K562 (cell line): ENCODE results near the gene ZRANB3. TPM values are rescaled to one million over a fixed set of nuclear protein-coding genes. Genes with fewer than 3 reads are reported as not detected.

Source experiments
- ATAC-seq: fragments of 200-7000 bp; cut with Tn5 transposase; 3 replicates; pipeline ENCODE4 v1.9.1; 2020; ENCODE audit warnings: moderate library complexity
- BruUV-seq: library from RNA; stranded (reverse); fragments of 400-500 nt; replicated peaks from 2 replicates; lab custom pipeline; 2021; lab: Mats Ljungman, UMichigan
- CTCF ChIA-PET: fragments of 300-600 bp; formaldehyde crosslinking; extraction: SDS; loops from one replicate; lab custom pipeline; 2021; ENCODE audit warnings: low intra/inter-chr PET ratio; lab: Yijun Ruan, JAX
- POLR2A ChIA-PET: fragments of 300-600, 350-650 bp; sonication (Branson Sonifier 250); formaldehyde crosslinking; extraction: SDS; loops from one replicate; lab custom pipeline; 2021; ENCODE audit warnings: antibody characterized with exemption, inconsistent platforms; lab: Yijun Ruan, JAX
- DNase-seq, 4 experiments: peaks; one replicate each; pipeline versions ENCODE4 v3.0.0 to v3.0.0-alpha.2; 2011 to 2018; ENCODE audit warnings: low spot score in 3 of 4, mixed read lengths in 3 of 4; ENCODE audit errors: extremely low read depth in 1 of 4
- FAIRE-seq: peaks from 2 replicates; lab custom pipeline; 2011; peaks lifted over from hg19 to GRCh38; lab: Jason Lieb, UNC
- H2AFZ ChIP-seq: 2 replicates; pipeline ENCODE4 v1.6.0; 2011; ENCODE audit warnings: low read depth, low read length, control low read depth, inconsistent platforms
- H3K27ac ChIP-seq: fragments of 200-600 bp; 3 replicates; pipeline ENCODE4 v1.8.0; 2011; ENCODE audit warnings: low read depth, mild to moderate bottlenecking, control low read depth, inconsistent platforms, low read length, moderate library complexity, mixed read lengths; ENCODE audit errors: extremely low read depth
- H3K27me3 ChIP-seq, 2 experiments: fragments of 300-600 bp in 1 of 2; 2 replicates in 1 of 2; 3 replicates in 1 of 2; pipeline versions ENCODE4 v1.6.0 to v1.8.0; 2011; ENCODE audit warnings: inconsistent platforms in 2 of 2, low read length in 2 of 2, mild to moderate bottlenecking in 1 of 2, mixed read lengths in 1 of 2, moderate library complexity in 1 of 2; ENCODE audit not compliant: control insufficient read depth in 2 of 2, insufficient read depth in 2 of 2
- H3K36me3 ChIP-seq: fragments of 300-600 bp; 3 replicates; pipeline ENCODE4 v1.8.0; 2011; ENCODE audit warnings: mild to moderate bottlenecking, low read length, inconsistent platforms; ENCODE audit not compliant: control insufficient read depth, insufficient read depth
- H3K4me1 ChIP-seq, 2 experiments: fragments of 200-600 bp in 1 of 2; replicated peaks in 1 of 2; 2 replicates in 1 of 2; 3 replicates in 1 of 2; pipeline versions ENCODE4 v1.5.1 to v1.8.0; 2011; ENCODE audit warnings: inconsistent platforms in 2 of 2, low read length in 2 of 2, mild to moderate bottlenecking in 1 of 2, mixed read lengths in 1 of 2, moderate library complexity in 1 of 2; ENCODE audit not compliant: control insufficient read depth in 2 of 2, insufficient read depth in 2 of 2
- H3K4me2 ChIP-seq: 2 replicates; pipeline ENCODE4 v1.6.1; 2011; ENCODE audit warnings: low read length, control low read depth, inconsistent platforms, mixed read lengths; ENCODE audit not compliant: insufficient read depth
- H3K4me3 ChIP-seq: fragments of 200-600 bp; sonication (generic), shearing (Covaris generic); 2 replicates; pipeline ENCODE4 v1.5.1; 2016; ENCODE audit warnings: control low read depth, inconsistent platforms
- H3K79me2 ChIP-seq: fragments of 200-600 bp; 3 replicates; pipeline ENCODE4 v1.8.0; 2011; ENCODE audit warnings: low read length, inconsistent platforms; ENCODE audit not compliant: control insufficient read depth, insufficient read depth
- H3K9ac ChIP-seq, 2 experiments: 2 replicates each; pipeline versions ENCODE4 v1.6.0 to v1.6.1; 2011; ENCODE audit warnings: low read depth in 2 of 2, low read length in 2 of 2, control low read depth in 1 of 2, inconsistent platforms in 1 of 2, mild to moderate bottlenecking in 1 of 2, mixed read lengths in 1 of 2; ENCODE audit not compliant: insufficient read depth in 1 of 2
- H3K9me1 ChIP-seq: one replicate; pipeline ENCODE4 v1.6.0; 2011; ENCODE audit warnings: inconsistent platforms, mild to moderate bottlenecking, low read length, moderate library complexity; ENCODE audit not compliant: control insufficient read depth, insufficient read depth
- H3K9me3 ChIP-seq: replicated peaks from 2 replicates; pipeline ENCODE4 v1.5.1; 2011; ENCODE audit warnings: low read depth, low read length, inconsistent platforms; ENCODE audit not compliant: control insufficient read depth, insufficient read depth
- H4K20me1 ChIP-seq: replicated peaks from 2 replicates; pipeline ENCODE4 v1.6.1; 2011; ENCODE audit warnings: low read length, inconsistent platforms, mixed read lengths; ENCODE audit not compliant: control insufficient read depth, insufficient read depth
- C11orf30 ChIP-seq: fragments of 450-650 bp; IDR thresholded peaks from 2 replicates; pipeline ENCODE4 v1.6.1; 2016; ENCODE audit warnings: low read depth, mild to moderate bottlenecking
- DNMT1 ChIP-seq: fragments of 450-650 bp; IDR thresholded peaks from 2 replicates; pipeline ENCODE4 v1.6.1; 2016; ENCODE audit warnings: antibody characterized with exemption, mild to moderate bottlenecking
- ETV5 ChIP-seq: sonication (generic); formaldehyde crosslinking; IDR thresholded peaks from 2 replicates; pipeline ENCODE4 v1.4.0; 2020; ENCODE audit warnings: low read depth, mild to moderate bottlenecking, missing genetic modification reagents
- FOXM1 ChIP-seq, 2 experiments: fragments of 450-650 bp in 1 of 2; sonication (generic) in 1 of 2; formaldehyde crosslinking in 1 of 2; IDR thresholded peaks; 2 replicates each; pipeline versions ENCODE4 v1.6.1 to v1.9.0; 2017 to 2022; ENCODE audit warnings: low read depth in 2 of 2, mild to moderate bottlenecking in 2 of 2, missing genetic modification reagents in 1 of 2, moderate library complexity in 1 of 2
- FOXP4 ChIP-seq: sonication (generic); formaldehyde crosslinking; IDR thresholded peaks from 2 replicates; pipeline ENCODE4 v1.8.0; 2022; ENCODE audit warnings: mild to moderate bottlenecking, missing genetic modification reagents, borderline replicate concordance
- HMG20B ChIP-seq: fragments of 250-450 bp; sonication (Bioruptor Pico); IDR thresholded peaks from 2 replicates; pipeline ENCODE4 v1.5.0; 2021; ENCODE audit warnings: mild to moderate bottlenecking
- MAFF ChIP-seq: IDR thresholded peaks from 2 replicates; pipeline ENCODE4 v1.6.1; 2012; ENCODE audit warnings: low read length, improper control_type of control experiment
- MAFG ChIP-seq: fragments of 450-650 bp; conservative IDR thresholded peaks from 2 replicates; pipeline ENCODE4 v1.6.1; 2016; ENCODE audit warnings: missing genetic modification characterization, missing compliant biosample characterization
- MAFK ChIP-seq: IDR thresholded peaks from 2 replicates; pipeline ENCODE4 v1.6.1; 2011; ENCODE audit warnings: low read length, improper control_type of control experiment
- MEIS2 ChIP-seq: fragments of 450-650 bp; IDR thresholded peaks from 2 replicates; pipeline ENCODE4 v1.6.1; 2014; ENCODE audit warnings: mild to moderate bottlenecking; ENCODE audit not compliant: partially characterized antibody
- MLX ChIP-seq, 2 experiments: fragments of 450-650 bp in 1 of 2; sonication (generic) in 1 of 2; formaldehyde crosslinking; conservative IDR thresholded peaks; 2 replicates each; pipeline versions ENCODE4 v1.4.0 to v1.8.1; 2020 to 2022; ENCODE audit warnings: mild to moderate bottlenecking in 1 of 2, missing genetic modification reagents in 1 of 2
- NCOR1 ChIP-seq: fragments of 450-650 bp; IDR thresholded peaks from 2 replicates; pipeline ENCODE4 v1.6.1; 2016; ENCODE audit warnings: mild to moderate bottlenecking, moderate library complexity
- POLR2AphosphoS5 ChIP-seq: IDR thresholded peaks from 2 replicates; pipeline ENCODE4 v1.6.1; 2011; ENCODE audit warnings: mild to moderate bottlenecking, low read depth, low read length, moderate library complexity; ENCODE audit not compliant: control insufficient read depth, insufficient read depth
- SPI1 ChIP-seq: IDR thresholded peaks from 2 replicates; pipeline ENCODE4 v1.6.1; 2011; ENCODE audit warnings: low read depth, low read length, control low read depth, borderline replicate concordance
- ZNF316 ChIP-seq: fragments of 450-650 bp; IDR thresholded peaks from 2 replicates; pipeline ENCODE4 v1.6.1; 2016
- WGBS: fragments of 100-300 bp; shearing (Covaris generic); methylation state at CpG from one replicate; pipeline ENCODE4 v1.1.6; 2016; ENCODE audit warnings: low coverage, mixed read lengths; ENCODE audit not compliant: insufficient coverage; ENCODE audit errors: missing lambda C conversion rate; 5-methylcytosine and 5-hydroxymethylcytosine counted together
- in situ Hi-C: fragments of 300-500 bp; cut with MboI; formaldehyde crosslinking; loops from 4 replicates; pipeline ENCODE4 v1.15.0; 2018; ENCODE audit warnings: inconsistent platforms, mixed read lengths
- intact Hi-C: fragments of 100-400 bp; cut with micrococcal nuclease; formaldehyde crosslinking; loops from 2 replicates; pipeline ENCODE4 v1.14.2; 2022
- polyA plus RNA-seq, 8 experiments: library from polyadenylated mRNA; depleted of rRNA in 4 of 8; stranded (reverse) in 5 of 8; unstranded in 3 of 8; fragments of >200 nt; fragmentation: Nextera tagmentation in 2 of 8; fragmentation: Illumina TruSeq in 1 of 8; extraction: Ambion mirVana in 2 of 8; extraction: Trizol in 1 of 8; gene quantifications; 2 replicates each; pipeline versions ENCODE4 v1.2.1 to v1.2.3, GENCODE V29; 2011 to 2014; ENCODE audit warnings: inconsistent platforms in 1 of 8, missing spikeins in 1 of 8
- total RNA-seq, 7 experiments: library from RNA; depleted of rRNA in 6 of 7; stranded (reverse); fragments of >200 nt in 6 of 7; fragmentation: Illumina TruSeq in 2 of 7; extraction: Trizol in 2 of 7; gene quantifications; 2 replicates each; pipeline versions ENCODE4 v1.2.1 to v1.2.3, GENCODE V29; 2011 to 2021; ENCODE audit warnings: low replicate concordance in 1 of 7

The ZRANB3 gene
- total and polyA plus RNA-seq, 9 of the 15 experiments (the other 6 are each of a cell fraction or from before 2014, with no cell fraction given), result 8.6 to 21.3 (median 14.7) TPM

- Histone ChIP-seq H3K9ac (no peak overlapping the region), H3K4me1 (no peaks in the 10 kb centered on the region), H3K79me2 (peaks cover 76% of the 10 kb centered on the region), H4K20me1 (no peaks in the 10 kb centered on the region), H3K27ac (no peak overlapping the region), H2AFZ (no peak overlapping the region), H3K36me3 (0 out of 3 replicates have a peak, but pooled peaks cover 5% of the 10 kb centered on the region), H3K9me1 (no peaks in the 10 kb centered on the region), H3K4me3 (no peak overlapping the region), H3K27me3 (no peaks in the 10 kb centered on the region)
- POLR2A ChIA-PET, result no interaction called here
- BruUV-seq, result no TSS peak
- ATAC-seq (no peak), FAIRE-seq (no peak), DNase-seq (no peak)
- intact Hi-C loops, result no loop called here
- peak; percentile 93 for TF ChIP-seq ZNF316
- TF ChIP-seq ETV5 (CRISPR knock-in tag), result no peak
- peak; percentile 75; the same call in 1 of the 2 replicates for TF ChIP-seq C11orf30
- no peak for TF ChIP-seq DNMT1
- TF ChIP-seq MAFF, result peak; percentile 35; the same call in 1 of the 2 replicates
- peak; percentile 73 for TF ChIP-seq MAFG (tag)
- peak; percentile 66 for TF ChIP-seq MAFK
- TF ChIP-seq, all 486 proteins: peak for 5
- CTCF ChIA-PET, result no interaction called here
- 92% methylated on average over 3 of the region's 3 CpGs for whole genome bisulfite sequencing
- H3K9me3 ChIP-seq, result no peaks in the 10 kb centered on the region
- no peak overlapping the region for H3K4me2 ChIP-seq
- in situ Hi-C loops, result no loop called here
Measured at GRCh38 chr2:135547311-135547710, 16.3 kb upstream of the ZRANB3 start.

GRCh38 chr2:135546436-135546835 lies 15.4 kb upstream of the ZRANB3 start:
- ChIA-PET POLR2A (no interaction called here), CTCF (no interaction called here)
- 50% methylated on average over 3 of the region's 3 CpGs for WGBS
- 0 out of 3 replicates have a peak, but pooled peaks cover 5% of the 10 kb centered on the region for H3K36me3 ChIP-seq
- H3K9ac ChIP-seq, result no peak overlapping the region
- no peaks in the 10 kb centered on the region for H3K9me3 ChIP-seq
- BruUV-seq, result no TSS peak
- DNase-seq (no peak), FAIRE-seq (no peak), ATAC-seq (no peak)
- in situ Hi-C loops, result no loop called here
- TF ChIP-seq SPI1 (0 out of 2 replicates have a peak, but pooled peaks have one; percentile 8), NCOR1 (no peak), MEIS2 (no peak), MLX (CRISPR knock-in tag; conservative IDR thresholded peaks at IDR 0.05) (no peak), HMG20B (CRISPR knock-in tag) (no peak), FOXP4 (no peak), POLR2AphosphoS5 (no peak), FOXM1 (IDR thresholded peaks at IDR 0.05; ENCODE audit: low read depth) (no peak), FOXM1 (CRISPR knock-in tag; IDR thresholded peaks at IDR 0.05; ENCODE audit: low read depth) (no peak)
- no peak overlapping the region for H3K4me2 ChIP-seq
- H3K27ac ChIP-seq, result no peak overlapping the region
- H2AFZ ChIP-seq, result no peak overlapping the region
- intact Hi-C loops, result no loop called here
- H3K27me3 ChIP-seq, result no peaks in the 10 kb centered on the region
- no peaks in the 10 kb centered on the region for H4K20me1 ChIP-seq
- no peak overlapping the region for H3K4me3 ChIP-seq
- H3K79me2 ChIP-seq, result peaks cover 76% of the 10 kb centered on the region
- no peaks in the 10 kb centered on the region for H3K9me1 ChIP-seq
- no peaks in the 10 kb centered on the region for H3K4me1 ChIP-seq
